T-helper 2 cell treated with Interferon-gamma antibody and Interleukin-4, amounts not matched to agents 100 ng/mL and 5 ng/mL, for 36 hours (primary cell): ENCODE data around the gene TTI1. TPM values are rescaled to one million over a fixed set of nuclear protein-coding genes. Genes with fewer than 3 reads are reported as not detected.
"Not testable (repeated sequence)": the region's sequence is repeated elsewhere in the genome, so short reads cannot be mapped to it uniquely, and the experiment has no call there.

Experiments
- intact Hi-C: fragments of 100-400 bp; cut with micrococcal nuclease; formaldehyde crosslinking; loops from one replicate; pipeline ENCODE4 v1.15.1; 2023
- total RNA-seq: library from RNA; stranded (reverse); gene quantifications from 2 replicates; pipeline ENCODE4 v1.2.3, GENCODE V29; 2022

Gene TTI1
- total RNA-seq, 1 donor from 2014 or later: 35.1 TPM

GRCh38 chr20:38012332-38012731 is 20.9 kb downstream of the TTI1 start:
- intact Hi-C loops: no loop called here

GRCh38 chr20:38011696-38012095 is 21.6 kb downstream of the TTI1 start:
- intact Hi-C loops: no loop called here

- intact Hi-C loops: not testable (repeated sequence)
Observed at GRCh38 chr20:38009416-38009815, 23.8 kb downstream of the TTI1 start.

GRCh38 chr20:38008233-38008944 is 24.9 kb downstream of the TTI1 start:
- intact Hi-C loops: no loop called here

- intact Hi-C loops: no loop called here
Observed at GRCh38 chr20:38007526-38007925, 25.7 kb downstream of the TTI1 start.

- intact Hi-C loops: no loop called here
Observed at GRCh38 chr20:38005903-38006302, 27.4 kb downstream of the TTI1 start.

- intact Hi-C loops: no loop called here
Observed at GRCh38 chr20:38004416-38004815, 28.8 kb downstream of the TTI1 start.

- intact Hi-C loops: no loop called here
Observed at GRCh38 chr20:38002422-38002821, 30.8 kb downstream of the TTI1 start.

GRCh38 chr20:38001981-38002380 is 31.3 kb downstream of the TTI1 start:
- intact Hi-C loops: no loop called here

GRCh38 chr20:38001173-38001875 is 31.9 kb downstream of the TTI1 start:
- intact Hi-C loops: no loop called here

GRCh38 chr20:38000293-38000692 is 33.0 kb downstream of the TTI1 start:
- intact Hi-C loops: no loop called here

- intact Hi-C loops: no loop called here
Observed at GRCh38 chr20:37999526-38000263, 33.6 kb downstream of the TTI1 start.

GRCh38 chr20:37997516-37997915 is 35.7 kb downstream of the TTI1 start:
- intact Hi-C loops: no loop called here

- intact Hi-C loops: no loop called here
Observed at GRCh38 chr20:37995856-37996605, 37.2 kb downstream of the TTI1 start.

- intact Hi-C loops: loop anchor here (5.0 kb wide), 1 partner anchor 432 kb away; no protein-coding TSS in a partner anchor
Observed at GRCh38 chr20:37994512-37994911, 38.7 kb downstream of the TTI1 start.

GRCh38 chr20:37992802-37993409 is 40.4 kb downstream of the TTI1 start:
- intact Hi-C loops: loop anchor here (2.0 to 5.0 kb wide), 2 partner anchors 40 to 431 kb away; partner anchors contain the start of genes RPRD1B and TTI1

GRCh38 chr20:37991908-37992307 is 41.3 kb downstream of the TTI1 start:
- intact Hi-C loops: loop anchor here (2.0 to 5.0 kb wide), 2 partner anchors 41 to 430 kb away; partner anchors contain the start of genes RPRD1B and TTI1

GRCh38 chr20:37991157-37991866 is 41.9 kb downstream of the TTI1 start:
- intact Hi-C loops: loop anchor here (5.0 kb wide), 1 partner anchor 429 kb away; no protein-coding TSS in a partner anchor

- intact Hi-C loops: loop anchor here (5.0 kb wide), 1 partner anchor 428 kb away; no protein-coding TSS in a partner anchor
Observed at GRCh38 chr20:37990571-37991151, 42.6 kb downstream of the TTI1 start.
